IMR-90 (cell line): ENCODE data around the gene CCNDBP1. TPM values are rescaled to one million over a fixed set of nuclear protein-coding genes. Genes with fewer than 3 reads are reported as not detected.

Source experiments
- ATAC-seq: fragments of 200-7000 bp; cut with Tn5 transposase; 2 replicates; pipeline ENCODE4 v1.9.1; 2020; ENCODE audit warnings: low read depth, mild to moderate bottlenecking, moderate library complexity
- BruUV-seq: library from RNA; stranded (reverse); fragments of 400-500 nt; replicated peaks from 2 replicates; lab custom pipeline; 2021; lab: Mats Ljungman, UMichigan
- CTCF ChIA-PET: fragments of 300-600 bp; formaldehyde crosslinking; extraction: SDS; loops from one replicate; lab custom pipeline; 2021; ENCODE audit warnings: antibody characterized with exemption; lab: Yijun Ruan, JAX
- POLR2A ChIA-PET: fragments of 300-600 bp; sonication (Branson Sonifier 250); formaldehyde crosslinking; loops from one replicate; lab custom pipeline; 2022; ENCODE audit warnings: antibody characterized with exemption; ENCODE audit not compliant: unreplicated experiment; lab: Charles Lee
- DNase-seq: peaks from one replicate; pipeline ENCODE4 v3.0.0; 2013
- H2AFZ ChIP-seq: replicated peaks from 2 replicates; pipeline ENCODE3; 2013; ENCODE audit warnings: low read length, mild to moderate bottlenecking; ENCODE audit not compliant: poor library complexity
- H2AK5ac ChIP-seq: 2 replicates; pipeline ENCODE4 v1.6.1; 2013; ENCODE audit warnings: low read depth, low read length, inconsistent platforms
- H2AK9ac ChIP-seq: replicated peaks from 2 replicates; pipeline ENCODE3; 2013; ENCODE audit warnings: mild to moderate bottlenecking, low read depth, low read length, moderate library complexity; ENCODE audit not compliant: poor library complexity
- H2BK120ac ChIP-seq: 2 replicates; pipeline ENCODE4 v1.6.1; 2013; ENCODE audit warnings: low read depth, low read length, inconsistent platforms
- H2BK15ac ChIP-seq: 3 replicates; pipeline ENCODE4 v1.6.1; 2013; ENCODE audit warnings: low read depth, low read length, inconsistent platforms
- H2BK20ac ChIP-seq: 2 replicates; pipeline ENCODE4 v1.6.1; 2013; ENCODE audit warnings: low read depth, mild to moderate bottlenecking, inconsistent platforms, low read length, moderate library complexity
- H2BK5ac ChIP-seq: 2 replicates; pipeline ENCODE4 v1.6.1; 2013; ENCODE audit warnings: mild to moderate bottlenecking, low read depth, low read length, inconsistent platforms; ENCODE audit not compliant: poor library complexity, severe bottlenecking
- H3K14ac ChIP-seq: replicated peaks from 2 replicates; pipeline ENCODE4 v1.6.1; 2013; ENCODE audit warnings: low read depth, low read length, inconsistent platforms
- H3K18ac ChIP-seq: 2 replicates; pipeline ENCODE4 v1.6.1; 2013; ENCODE audit warnings: low read depth, low read length, control low read depth
- H3K23ac ChIP-seq: 2 replicates; pipeline ENCODE4 v1.6.1; 2013; ENCODE audit warnings: low read depth, low read length, inconsistent platforms
- H3K27ac ChIP-seq: 2 replicates; pipeline ENCODE4 v1.5.1; 2013; ENCODE audit warnings: mild to moderate bottlenecking, control low read depth, low read length; ENCODE audit not compliant: insufficient read depth
- H3K27me3 ChIP-seq: 2 replicates; pipeline ENCODE4 v1.6.1; 2013; ENCODE audit warnings: low read length; ENCODE audit not compliant: control insufficient read depth, insufficient read depth
- H3K36me3 ChIP-seq: 2 replicates; pipeline ENCODE4 v1.6.1; 2013; ENCODE audit warnings: low read length, mixed read lengths; ENCODE audit not compliant: control insufficient read depth, insufficient read depth
- H3K4ac ChIP-seq: 2 replicates; pipeline ENCODE4 v1.6.1; 2013; ENCODE audit warnings: low read depth, low read length, inconsistent platforms
- H3K4me1 ChIP-seq: 2 replicates; pipeline ENCODE4 v1.6.1; 2013; ENCODE audit warnings: low read length, mixed read lengths; ENCODE audit not compliant: control insufficient read depth, insufficient read depth
- H3K4me2 ChIP-seq: 2 replicates; pipeline ENCODE4 v1.6.1; 2013; ENCODE audit warnings: low read depth, mild to moderate bottlenecking, control low read depth, low read length, moderate library complexity
- H3K4me3 ChIP-seq: 2 replicates; pipeline ENCODE4 v1.5.1; 2013; ENCODE audit warnings: low read depth, mild to moderate bottlenecking, control low read depth, low read length, moderate library complexity; ENCODE audit not compliant: insufficient read depth
- H3K56ac ChIP-seq: 2 replicates; pipeline ENCODE4 v1.6.1; 2013; ENCODE audit warnings: low read length, inconsistent platforms; ENCODE audit not compliant: insufficient read depth; ENCODE audit errors: extremely low read depth
- H3K79me1 ChIP-seq, 2 experiments: 2 replicates each; pipeline ENCODE4 v1.6.1; 2013; ENCODE audit warnings: low read length in 2 of 2, inconsistent platforms in 1 of 2, low read depth in 1 of 2
- H3K9ac ChIP-seq: 2 replicates; pipeline ENCODE4 v1.6.1; 2013; ENCODE audit warnings: low read depth, low read length, control low read depth
- H3K9me1 ChIP-seq: 2 replicates; pipeline ENCODE4 v1.6.1; 2013; ENCODE audit warnings: low read length, inconsistent platforms; ENCODE audit not compliant: insufficient read depth
- H3K9me3 ChIP-seq: 2 replicates; pipeline ENCODE4 v1.6.1; 2013; ENCODE audit warnings: low read length; ENCODE audit not compliant: control insufficient read depth, insufficient read depth
- H4K20me1 ChIP-seq: 2 replicates; pipeline ENCODE4 v1.6.1; 2013; ENCODE audit warnings: low read length, inconsistent platforms; ENCODE audit not compliant: insufficient read depth
- H4K5ac ChIP-seq: 2 replicates; pipeline ENCODE4 v1.6.1; 2013; ENCODE audit warnings: mild to moderate bottlenecking, low read depth, low read length, control low read depth
- H4K8ac ChIP-seq, 2 experiments: 2 replicates each; pipeline ENCODE4 v1.6.1; 2013; ENCODE audit warnings: low read depth in 2 of 2, low read length in 2 of 2, control low read depth in 1 of 2, inconsistent platforms in 1 of 2
- H4K91ac ChIP-seq: 2 replicates; pipeline ENCODE4 v1.6.1; 2013; ENCODE audit warnings: low read depth, low read length, inconsistent platforms; ENCODE audit not compliant: insufficient read depth
- BHLHE40 ChIP-seq: fragments of 150-350 bp; IDR thresholded peaks from 2 replicates; pipeline ENCODE4 v1.6.1; 2016; ENCODE audit warnings: mild to moderate bottlenecking, low read depth, low read length
- CHD1 ChIP-seq: IDR thresholded peaks from 2 replicates; pipeline ENCODE4 v1.6.1; 2012; ENCODE audit warnings: low read depth, low read length, improper control_type of control experiment
- MAFK ChIP-seq: IDR thresholded peaks from 2 replicates; pipeline ENCODE4 v1.6.1; 2012; ENCODE audit warnings: low read depth, low read length, improper control_type of control experiment
- MXI1 ChIP-seq: IDR thresholded peaks from 2 replicates; pipeline ENCODE4 v1.6.1; 2012; ENCODE audit warnings: low read depth, mild to moderate bottlenecking, low read length, moderate library complexity, borderline replicate concordance
- RAD21 ChIP-seq: IDR thresholded peaks from 2 replicates; pipeline ENCODE4 v1.6.1; 2012; ENCODE audit warnings: low read length, improper control_type of control experiment
- RCOR1 ChIP-seq: IDR thresholded peaks from 2 replicates; pipeline ENCODE4 v1.6.1; 2012; ENCODE audit warnings: mild to moderate bottlenecking, low read length, improper control_type of control experiment; ENCODE audit not compliant: insufficient replicate concordance
- RFX5 ChIP-seq: IDR thresholded peaks from 2 replicates; pipeline ENCODE4 v1.8.0; 2012; ENCODE audit warnings: low read depth, mild to moderate bottlenecking, low read length, moderate library complexity
- SMC3 ChIP-seq: fragments of 150-350 bp; IDR thresholded peaks from 2 replicates; pipeline ENCODE4 v1.6.1; 2016; ENCODE audit warnings: low read depth, mild to moderate bottlenecking, antibody characterized with exemption, low read length, moderate library complexity
- WGBS, 2 experiments: methylation state at CpG; one replicate each; pipeline versions ENCODE4 v1.1.5 to v1.1.7; 2013; ENCODE audit warnings: missing lambda C conversion rate in 2 of 2; ENCODE audit not compliant: insufficient read length in 1 of 2; ENCODE audit errors: extremely low coverage in 2 of 2; 5-methylcytosine and 5-hydroxymethylcytosine counted together
- dilution Hi-C: fragments of 300-500 bp; cut with HindIII; formaldehyde crosslinking; loops from one replicate; pipeline ENCODE4 v1.14.3; 2018; ENCODE audit warnings: low sequenced_read_pairs; ENCODE audit not compliant: unreplicated experiment
- in situ Hi-C: fragments of 300-500 bp; cut with MboI; formaldehyde crosslinking; loops from 3 replicates; pipeline ENCODE4 v1.14.3; 2019; ENCODE audit warnings: low sequenced_read_pairs, inconsistent platforms, mixed read lengths
- intact Hi-C: fragments of 100-400 bp; cut with micrococcal nuclease; formaldehyde crosslinking; loops from 2 replicates; pipeline ENCODE4 v1.10.0; 2022
- polyA plus RNA-seq, 3 experiments: library from polyadenylated mRNA; depleted of rRNA; stranded (reverse); fragments of >200 nt; gene quantifications; 2 replicates each; pipeline ENCODE4 v1.2.3, GENCODE V29; 2012; ENCODE audit warnings: low replicate concordance in 1 of 3
- total RNA-seq: library from RNA; depleted of rRNA; stranded (reverse); fragments of >200 nt; gene quantifications from 2 replicates; pipeline ENCODE4 v1.2.3, GENCODE V29; 2012

Gene CCNDBP1
- total and polyA plus RNA-seq, 2 of the 4 experiments (the other 2 are of a cell fraction): 34.9 to 40.3 TPM

- TF ChIP-seq MAFK: no peak
- TF ChIP-seq SMC3: no peak
- TF ChIP-seq CHD1: no peak
- TF ChIP-seq BHLHE40: no peak
- no peak for TF ChIP-seq RAD21
- no peak for TF ChIP-seq RCOR1
- TF ChIP-seq MXI1: no peak
- TF ChIP-seq RFX5: no peak
- ATAC-seq (no peak), DNase-seq (peak; percentile 32)
- no peak overlapping the region for H2AK9ac ChIP-seq
- no peak overlapping the region for H3K23ac ChIP-seq
- no peak overlapping the region for H3K4ac ChIP-seq
- no peak overlapping the region for H2BK5ac ChIP-seq
- no peak overlapping the region for H3K18ac ChIP-seq
- ChIA-PET POLR2A (no interaction called here), CTCF (interaction anchor here (0.7 to 1.3 kb wide), 4 partner anchors 12 to 46 kb away, joined by 3 to 5 read pairs (median 4); no protein-coding TSS in a partner anchor)
- H4K20me1 ChIP-seq: no peaks in the 10 kb centered on the region
- H3K36me3 ChIP-seq: no peaks in the 10 kb centered on the region
- BruUV-seq: no TSS peak
- H2AK5ac ChIP-seq: no peak overlapping the region
- no peak overlapping the region for H3K4me2 ChIP-seq
- H2AFZ ChIP-seq: no peak overlapping the region
- H3K27me3 ChIP-seq: peaks cover 61% of the 10 kb centered on the region
- no peak overlapping the region for H4K91ac ChIP-seq
- in situ Hi-C loops: no loop called here
- no peak overlapping the region for H2BK15ac ChIP-seq
- WGBS, 2 experiments: no CpG with 5 or more reads among the region's 1 CpG
- no peak overlapping the region for H3K27ac ChIP-seq
- no peaks in the 10 kb centered on the region for H3K9me3 ChIP-seq
- H2BK20ac ChIP-seq: no peak overlapping the region
- no peak overlapping the region for H3K4me3 ChIP-seq
- H3K79me1 ChIP-seq: no peaks in the 10 kb centered on the region
- no peaks in the 10 kb centered on the region; the same call in 1 of the 2 replicates for H3K9me1 ChIP-seq
- H3K9ac ChIP-seq: no peak overlapping the region
- no peaks in the 10 kb centered on the region for H3K4me1 ChIP-seq
- H3K14ac ChIP-seq: no peak overlapping the region
- dilution Hi-C loops: no loop called here
- H2BK120ac ChIP-seq: no peak overlapping the region
- H4K5ac ChIP-seq: no peak overlapping the region
- no peak overlapping the region for H4K8ac ChIP-seq
- H3K56ac ChIP-seq: no peak overlapping the region
- intact Hi-C loops: no loop called here
Observed at GRCh38 chr15:43241100-43241499, 55.9 kb downstream of the CCNDBP1 start.
